HFF-Myc (cell line): Measurements from ENCODE around the gene PRLR.

Source experiments
- DNase-seq: peaks from one replicate; pipeline ENCODE4 v3.0.0-alpha.2; 2011; ENCODE audit warnings: low read depth; ENCODE audit errors: extremely low read depth
- H3K4me3 ChIP-seq: replicated peaks from 2 replicates; pipeline ENCODE4 v1.5.1; 2011; ENCODE audit warnings: low read depth, mild to moderate bottlenecking, control low read depth, low read length
- CTCF ChIP-seq: IDR thresholded peaks from 2 replicates; pipeline ENCODE4 v1.5.1; 2012; ENCODE audit warnings: mild to moderate bottlenecking, low read depth, low read length, control low read depth; ENCODE audit errors: missing control alignments

PRLR gene

GRCh38 chr5:35066260-35066795, 164.0 kb downstream of the PRLR start:
- H3K4me3 ChIP-seq, result no peak overlapping the region
- DNase-seq, result no peak
- no peak for TF ChIP-seq CTCF

- H3K4me3 ChIP-seq, result no peak overlapping the region
- TF ChIP-seq CTCF, result no peak
- no peak for DNase-seq
These were observed 166.9 kb downstream of the PRLR start for GRCh38 chr5:35063414-35063813.

- no peak for DNase-seq
- TF ChIP-seq CTCF, result no peak
- H3K4me3 ChIP-seq, result no peak overlapping the region
These were observed 169.0 kb downstream of the PRLR start for GRCh38 chr5:35061211-35061770.

GRCh38 chr5:35060236-35060635, 170.1 kb downstream of the PRLR start:
- H3K4me3 ChIP-seq, result no peak overlapping the region
- no peak for TF ChIP-seq CTCF
- no peak for DNase-seq

GRCh38 chr5:35059251-35059650, 171.0 kb downstream of the PRLR start:
- TF ChIP-seq CTCF, result no peak
- DNase-seq, result no peak

GRCh38 chr5:35058374-35058788, 171.9 kb downstream of the PRLR start:
- no peak for TF ChIP-seq CTCF
- H3K4me3 ChIP-seq, result no peak overlapping the region
- no peak for DNase-seq

More at GRCh38 chr5:35059251-35059650, 171.0 kb downstream of the PRLR start:
- H3K4me3 ChIP-seq, result no peak overlapping the region

- DNase-seq, result no peak
- TF ChIP-seq CTCF, result no peak
- H3K4me3 ChIP-seq, result no peak overlapping the region
These were observed 173.6 kb downstream of the PRLR start for GRCh38 chr5:35056686-35057085.
